HepG2 (cell line): ENCODE measurements around the gene AGO4. TPM values are rescaled to one million over a fixed set of nuclear protein-coding genes. Genes with fewer than 3 reads are reported as not detected.

Experiments used
- ATF7-NPFF ChIP-seq: sonication (generic); formaldehyde crosslinking; IDR thresholded peaks from 2 replicates; pipeline ENCODE4 v1.8.1; 2023; ENCODE audit warnings: mild to moderate bottlenecking, low read depth, missing genetic modification reagents, moderate library complexity
- DMAP1 ChIP-seq: IDR thresholded peaks from 2 replicates; pipeline ENCODE4 v1.6.1; 2016
- PAX8 ChIP-seq: sonication (generic); formaldehyde crosslinking; IDR thresholded peaks from 2 replicates; pipeline ENCODE4 v1.8.0; 2022; ENCODE audit warnings: mild to moderate bottlenecking, missing genetic modification reagents, borderline replicate concordance
- REXO4 ChIP-seq: sonication (generic); formaldehyde crosslinking; IDR thresholded peaks from 2 replicates; pipeline ENCODE4 v1.8.0; 2022; ENCODE audit warnings: missing genetic modification reagents, mild to moderate bottlenecking, borderline replicate concordance
- TMF1 ChIP-seq: sonication (generic); formaldehyde crosslinking; IDR thresholded peaks from 2 replicates; pipeline ENCODE4 v1.8.1; 2022; ENCODE audit warnings: low read depth, missing genetic modification reagents
- ZNF253 ChIP-seq: sonication (generic); formaldehyde crosslinking; IDR thresholded peaks from 2 replicates; pipeline ENCODE4 v1.8.0; 2022; ENCODE audit warnings: mild to moderate bottlenecking, missing genetic modification reagents, borderline replicate concordance
- ZNF510 ChIP-seq: sonication (generic); formaldehyde crosslinking; IDR thresholded peaks from 2 replicates; pipeline ENCODE4 v1.4.0; 2020; ENCODE audit warnings: low read depth, mild to moderate bottlenecking, missing genetic modification reagents
- ZNF556 ChIP-seq: sonication (generic); formaldehyde crosslinking; IDR thresholded peaks from 2 replicates; pipeline ENCODE4 v1.4.0; 2020; ENCODE audit warnings: mild to moderate bottlenecking, missing genetic modification reagents, borderline replicate concordance
- polyA plus RNA-seq, 8 experiments: library from polyadenylated mRNA; depleted of rRNA in 3 of 8; stranded (reverse) in 7 of 8; unstranded in 1 of 8; fragments of >200 nt; fragmentation: Illumina TruSeq in 4 of 8; extraction: Trizol in 4 of 8; gene quantifications; 2 replicates each; pipeline versions ENCODE4 v1.2.1 to v1.2.3, GENCODE V29; 2011 to 2016; ENCODE audit warnings: low read depth in 4 of 8, missing spikeins in 1 of 8, mixed read lengths in 1 of 8; ENCODE audit not compliant: insufficient read depth in 1 of 8
- total RNA-seq, 5 experiments: library from RNA; depleted of rRNA; stranded (reverse); fragments of >200 nt; fragmentation: Illumina TruSeq; extraction: Trizol; gene quantifications; 2 replicates each; pipeline ENCODE4 v1.2.3, GENCODE V29; 2016; ENCODE audit warnings: low read depth in 1 of 5
- TF ChIP-seq, protein P1 (sequence below): sonication (generic); formaldehyde crosslinking; IDR thresholded peaks from 2 replicates; pipeline ENCODE4 v1.9.0; 2022; ENCODE audit warnings: low read depth, missing genetic modification reagents
- TF ChIP-seq, protein P2 (sequence below): sonication (generic); formaldehyde crosslinking; IDR thresholded peaks from 2 replicates; pipeline ENCODE4 v1.4.0; 2020; ENCODE audit warnings: low read depth, mild to moderate bottlenecking, missing genetic modification reagents
- TF ChIP-seq, protein P3 (sequence below): sonication (generic); formaldehyde crosslinking; IDR thresholded peaks from 2 replicates; pipeline ENCODE4 v1.8.0; 2022; ENCODE audit warnings: mild to moderate bottlenecking, missing genetic modification reagents, borderline replicate concordance
- TF ChIP-seq, protein P4 (sequence below): IDR thresholded peaks from 2 replicates; pipeline ENCODE4 v1.6.1; 2016; ENCODE audit warnings: low read depth, missing genetic modification reagents, missing compliant biosample characterization
- TF ChIP-seq, protein P5 (sequence below): sonication (generic); formaldehyde crosslinking; IDR thresholded peaks from 2 replicates; pipeline ENCODE4 v1.5.0; 2020; ENCODE audit warnings: missing genetic modification reagents
- TF ChIP-seq, protein P6 (sequence below): sonication (generic); formaldehyde crosslinking; IDR thresholded peaks from 2 replicates; pipeline ENCODE4 v1.8.1; 2023; ENCODE audit warnings: mild to moderate bottlenecking, moderate library complexity, missing genetic modification reagents

AGO4 gene
- total and polyA plus RNA-seq, 2 of the 13 experiments (the other 11 are each of a cell fraction or from before 2014, with no cell fraction given): 6.0 to 13.8 TPM

DNA sequence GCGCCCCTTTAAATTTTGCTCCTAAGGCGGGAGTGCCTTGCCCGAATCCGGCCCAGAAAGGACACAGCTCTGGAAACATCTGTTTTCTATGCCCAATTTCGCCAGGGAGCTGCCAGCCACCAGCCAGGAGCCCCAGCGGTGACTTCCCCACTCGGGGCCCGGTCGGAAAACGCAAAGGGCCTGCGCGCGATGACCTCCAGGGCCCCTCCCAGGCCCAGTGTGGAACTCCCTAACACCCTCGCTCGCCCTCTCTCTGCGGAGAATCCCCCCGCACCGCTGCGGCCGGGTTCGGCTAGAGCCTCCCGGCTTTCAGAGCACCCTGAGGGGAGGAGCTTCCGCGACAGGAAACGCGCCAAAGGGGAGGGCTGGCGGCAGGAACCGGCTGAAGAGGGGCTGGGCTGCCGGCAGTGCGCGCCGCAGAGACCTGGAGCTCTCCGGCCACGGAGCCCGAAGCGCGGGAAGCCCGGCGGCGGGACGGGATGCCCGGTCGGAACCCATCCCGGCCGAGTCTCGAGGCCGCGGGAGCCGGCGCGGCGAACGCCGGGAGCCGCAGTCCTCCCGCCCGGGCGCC is 38.5 kb upstream of the AGO4 start (continued):
- TF ChIP-seq, protein P1, sequence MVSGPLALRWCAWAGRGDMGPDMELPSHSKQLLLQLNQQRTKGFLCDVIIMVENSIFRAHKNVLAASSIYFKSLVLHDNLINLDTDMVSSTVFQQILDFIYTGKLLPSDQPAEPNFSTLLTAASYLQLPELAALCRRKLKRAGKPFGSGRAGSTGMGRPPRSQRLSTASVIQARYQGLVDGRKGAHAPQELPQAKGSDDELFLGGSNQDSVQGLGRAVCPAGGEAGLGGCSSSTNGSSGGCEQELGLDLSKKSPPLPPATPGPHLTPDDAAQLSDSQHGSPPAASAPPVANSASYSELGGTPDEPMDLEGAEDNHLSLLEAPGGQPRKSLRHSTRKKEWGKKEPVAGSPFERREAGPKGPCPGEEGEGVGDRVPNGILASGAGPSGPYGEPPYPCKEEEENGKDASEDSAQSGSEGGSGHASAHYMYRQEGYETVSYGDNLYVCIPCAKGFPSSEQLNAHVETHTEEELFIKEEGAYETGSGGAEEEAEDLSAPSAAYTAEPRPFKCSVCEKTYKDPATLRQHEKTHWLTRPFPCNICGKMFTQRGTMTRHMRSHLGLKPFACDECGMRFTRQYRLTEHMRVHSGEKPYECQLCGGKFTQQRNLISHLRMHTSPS (CRISPR knock-in tag): no peak
- TF ChIP-seq PAX8 (CRISPR knock-in tag): no peak
- TF ChIP-seq, protein P2, sequence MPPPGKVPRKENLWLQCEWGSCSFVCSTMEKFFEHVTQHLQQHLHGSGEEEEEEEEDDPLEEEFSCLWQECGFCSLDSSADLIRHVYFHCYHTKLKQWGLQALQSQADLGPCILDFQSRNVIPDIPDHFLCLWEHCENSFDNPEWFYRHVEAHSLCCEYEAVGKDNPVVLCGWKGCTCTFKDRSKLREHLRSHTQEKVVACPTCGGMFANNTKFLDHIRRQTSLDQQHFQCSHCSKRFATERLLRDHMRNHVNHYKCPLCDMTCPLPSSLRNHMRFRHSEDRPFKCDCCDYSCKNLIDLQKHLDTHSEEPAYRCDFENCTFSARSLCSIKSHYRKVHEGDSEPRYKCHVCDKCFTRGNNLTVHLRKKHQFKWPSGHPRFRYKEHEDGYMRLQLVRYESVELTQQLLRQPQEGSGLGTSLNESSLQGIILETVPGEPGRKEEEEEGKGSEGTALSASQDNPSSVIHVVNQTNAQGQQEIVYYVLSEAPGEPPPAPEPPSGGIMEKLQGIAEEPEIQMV (CRISPR knock-in tag): no peak
- TF ChIP-seq, protein P3, sequence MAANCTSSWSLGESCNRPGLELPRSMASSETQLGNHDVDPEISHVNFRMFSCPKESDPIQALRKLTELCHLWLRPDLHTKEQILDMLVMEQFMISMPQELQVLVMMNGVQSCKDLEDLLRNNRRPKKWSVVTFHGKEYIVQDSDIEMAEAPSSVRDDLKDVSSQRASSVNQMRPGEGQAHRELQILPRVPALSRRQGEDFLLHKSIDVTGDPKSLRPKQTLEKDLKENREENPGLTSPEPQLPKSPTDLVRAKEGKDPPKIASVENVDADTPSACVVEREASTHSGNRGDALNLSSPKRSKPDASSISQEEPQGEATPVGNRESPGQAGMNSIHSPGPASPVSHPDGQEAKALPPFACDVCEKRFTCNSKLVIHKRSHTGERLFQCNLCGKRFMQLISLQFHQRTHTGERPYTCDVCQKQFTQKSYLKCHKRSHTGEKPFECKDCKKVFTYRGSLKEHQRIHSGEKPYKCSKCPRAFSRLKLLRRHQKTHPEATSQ: no peak
- TF ChIP-seq REXO4 (CRISPR knock-in tag): no peak
- TF ChIP-seq ZNF556 (CRISPR knock-in tag): peak; percentile 67; the same call in 1 of the 2 replicates
- no peak for TF ChIP-seq ZNF510 (CRISPR knock-in tag)
- TF ChIP-seq DMAP1: 0 out of 2 replicates have a peak, but pooled peaks have one; percentile 28
- TF ChIP-seq, protein P4, sequence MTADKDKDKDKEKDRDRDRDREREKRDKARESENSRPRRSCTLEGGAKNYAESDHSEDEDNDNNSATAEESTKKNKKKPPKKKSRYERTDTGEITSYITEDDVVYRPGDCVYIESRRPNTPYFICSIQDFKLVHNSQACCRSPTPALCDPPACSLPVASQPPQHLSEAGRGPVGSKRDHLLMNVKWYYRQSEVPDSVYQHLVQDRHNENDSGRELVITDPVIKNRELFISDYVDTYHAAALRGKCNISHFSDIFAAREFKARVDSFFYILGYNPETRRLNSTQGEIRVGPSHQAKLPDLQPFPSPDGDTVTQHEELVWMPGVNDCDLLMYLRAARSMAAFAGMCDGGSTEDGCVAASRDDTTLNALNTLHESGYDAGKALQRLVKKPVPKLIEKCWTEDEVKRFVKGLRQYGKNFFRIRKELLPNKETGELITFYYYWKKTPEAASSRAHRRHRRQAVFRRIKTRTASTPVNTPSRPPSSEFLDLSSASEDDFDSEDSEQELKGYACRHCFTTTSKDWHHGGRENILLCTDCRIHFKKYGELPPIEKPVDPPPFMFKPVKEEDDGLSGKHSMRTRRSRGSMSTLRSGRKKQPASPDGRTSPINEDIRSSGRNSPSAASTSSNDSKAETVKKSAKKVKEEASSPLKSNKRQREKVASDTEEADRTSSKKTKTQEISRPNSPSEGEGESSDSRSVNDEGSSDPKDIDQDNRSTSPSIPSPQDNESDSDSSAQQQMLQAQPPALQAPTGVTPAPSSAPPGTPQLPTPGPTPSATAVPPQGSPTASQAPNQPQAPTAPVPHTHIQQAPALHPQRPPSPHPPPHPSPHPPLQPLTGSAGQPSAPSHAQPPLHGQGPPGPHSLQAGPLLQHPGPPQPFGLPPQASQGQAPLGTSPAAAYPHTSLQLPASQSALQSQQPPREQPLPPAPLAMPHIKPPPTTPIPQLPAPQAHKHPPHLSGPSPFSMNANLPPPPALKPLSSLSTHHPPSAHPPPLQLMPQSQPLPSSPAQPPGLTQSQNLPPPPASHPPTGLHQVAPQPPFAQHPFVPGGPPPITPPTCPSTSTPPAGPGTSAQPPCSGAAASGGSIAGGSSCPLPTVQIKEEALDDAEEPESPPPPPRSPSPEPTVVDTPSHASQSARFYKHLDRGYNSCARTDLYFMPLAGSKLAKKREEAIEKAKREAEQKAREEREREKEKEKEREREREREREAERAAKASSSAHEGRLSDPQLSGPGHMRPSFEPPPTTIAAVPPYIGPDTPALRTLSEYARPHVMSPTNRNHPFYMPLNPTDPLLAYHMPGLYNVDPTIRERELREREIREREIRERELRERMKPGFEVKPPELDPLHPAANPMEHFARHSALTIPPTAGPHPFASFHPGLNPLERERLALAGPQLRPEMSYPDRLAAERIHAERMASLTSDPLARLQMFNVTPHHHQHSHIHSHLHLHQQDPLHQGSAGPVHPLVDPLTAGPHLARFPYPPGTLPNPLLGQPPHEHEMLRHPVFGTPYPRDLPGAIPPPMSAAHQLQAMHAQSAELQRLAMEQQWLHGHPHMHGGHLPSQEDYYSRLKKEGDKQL (CRISPR knock-in tag): 0 out of 2 replicates have a peak, but pooled peaks have one; percentile 21
- TF ChIP-seq TMF1 (CRISPR knock-in tag): no peak
- TF ChIP-seq, protein P5, sequence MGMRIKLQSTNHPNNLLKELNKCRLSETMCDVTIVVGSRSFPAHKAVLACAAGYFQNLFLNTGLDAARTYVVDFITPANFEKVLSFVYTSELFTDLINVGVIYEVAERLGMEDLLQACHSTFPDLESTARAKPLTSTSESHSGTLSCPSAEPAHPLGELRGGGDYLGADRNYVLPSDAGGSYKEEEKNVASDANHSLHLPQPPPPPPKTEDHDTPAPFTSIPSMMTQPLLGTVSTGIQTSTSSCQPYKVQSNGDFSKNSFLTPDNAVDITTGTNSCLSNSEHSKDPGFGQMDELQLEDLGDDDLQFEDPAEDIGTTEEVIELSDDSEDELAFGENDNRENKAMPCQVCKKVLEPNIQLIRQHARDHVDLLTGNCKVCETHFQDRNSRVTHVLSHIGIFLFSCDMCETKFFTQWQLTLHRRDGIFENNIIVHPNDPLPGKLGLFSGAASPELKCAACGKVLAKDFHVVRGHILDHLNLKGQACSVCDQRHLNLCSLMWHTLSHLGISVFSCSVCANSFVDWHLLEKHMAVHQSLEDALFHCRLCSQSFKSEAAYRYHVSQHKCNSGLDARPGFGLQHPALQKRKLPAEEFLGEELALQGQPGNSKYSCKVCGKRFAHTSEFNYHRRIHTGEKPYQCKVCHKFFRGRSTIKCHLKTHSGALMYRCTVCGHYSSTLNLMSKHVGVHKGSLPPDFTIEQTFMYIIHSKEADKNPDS (CRISPR knock-in tag): 0 out of 2 replicates have a peak, but pooled peaks have one; percentile 34
- TF ChIP-seq, protein P6, sequence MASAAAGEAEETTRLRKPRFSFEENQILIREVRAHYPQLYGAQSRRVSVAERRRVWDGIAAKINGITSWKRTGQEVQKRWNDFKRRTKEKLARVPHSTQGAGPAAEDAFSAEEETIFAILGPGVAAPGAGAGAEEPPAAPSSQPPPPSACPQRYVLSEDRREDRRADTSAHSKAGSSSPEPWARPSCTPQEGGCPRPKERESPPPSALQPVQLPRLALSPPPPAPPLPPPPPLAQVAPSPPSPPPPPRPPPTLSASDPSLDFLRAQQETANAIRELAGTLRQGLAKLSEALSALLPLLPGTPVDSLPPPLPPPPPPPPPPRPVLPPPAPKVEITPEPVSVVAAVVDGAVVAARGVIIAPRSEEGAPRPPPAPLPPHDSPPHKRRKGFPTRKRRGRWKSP (CRISPR knock-in tag): peak; percentile 18; the same call in 1 of the 2 replicates
- 0 out of 2 replicates have a peak, but pooled peaks have one; percentile 50 for TF ChIP-seq ZNF253 (CRISPR knock-in tag)
- TF ChIP-seq ATF7-NPFF (CRISPR knock-in tag): no peak
